ENCODE data around the gene MYO1C. TPM values are rescaled to one million over a fixed set of nuclear protein-coding genes. Genes with fewer than 3 reads are reported as not detected.

Gene MYO1C
- total RNA-seq, 4 donors from 2014 or later: 144 to 232 (median 179) TPM

DNA sequence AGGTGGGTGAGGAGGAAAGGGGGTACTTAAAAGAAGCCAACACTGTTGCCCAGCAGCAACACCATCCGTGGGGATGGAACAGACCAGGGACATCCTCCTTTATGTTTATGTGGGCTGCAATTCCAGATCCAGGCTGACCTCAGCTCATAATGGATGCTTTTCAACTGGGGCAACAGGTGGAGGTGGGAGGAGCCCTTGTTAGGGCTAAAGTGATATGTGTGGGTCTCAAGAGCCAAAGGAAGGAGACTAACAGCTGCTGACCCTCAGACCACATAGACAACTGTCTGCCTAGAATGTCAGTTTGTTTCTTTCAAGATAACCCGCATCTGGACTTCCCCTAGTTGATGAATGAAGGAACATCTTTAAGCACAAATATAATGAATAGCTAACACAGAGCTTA is 25.9 kb upstream of the MYO1C start:
- peaks cover 0 to 16% (median 12%) of the 10 kb centered on the region in 4 donors for H3K4me1 ChIP-seq
- H3K27me3 ChIP-seq: no peaks in the 10 kb centered on the region
- no peak overlapping the region for H3K4me3 ChIP-seq
- no peak for DNase-seq
- TF ChIP-seq, protein P1, sequence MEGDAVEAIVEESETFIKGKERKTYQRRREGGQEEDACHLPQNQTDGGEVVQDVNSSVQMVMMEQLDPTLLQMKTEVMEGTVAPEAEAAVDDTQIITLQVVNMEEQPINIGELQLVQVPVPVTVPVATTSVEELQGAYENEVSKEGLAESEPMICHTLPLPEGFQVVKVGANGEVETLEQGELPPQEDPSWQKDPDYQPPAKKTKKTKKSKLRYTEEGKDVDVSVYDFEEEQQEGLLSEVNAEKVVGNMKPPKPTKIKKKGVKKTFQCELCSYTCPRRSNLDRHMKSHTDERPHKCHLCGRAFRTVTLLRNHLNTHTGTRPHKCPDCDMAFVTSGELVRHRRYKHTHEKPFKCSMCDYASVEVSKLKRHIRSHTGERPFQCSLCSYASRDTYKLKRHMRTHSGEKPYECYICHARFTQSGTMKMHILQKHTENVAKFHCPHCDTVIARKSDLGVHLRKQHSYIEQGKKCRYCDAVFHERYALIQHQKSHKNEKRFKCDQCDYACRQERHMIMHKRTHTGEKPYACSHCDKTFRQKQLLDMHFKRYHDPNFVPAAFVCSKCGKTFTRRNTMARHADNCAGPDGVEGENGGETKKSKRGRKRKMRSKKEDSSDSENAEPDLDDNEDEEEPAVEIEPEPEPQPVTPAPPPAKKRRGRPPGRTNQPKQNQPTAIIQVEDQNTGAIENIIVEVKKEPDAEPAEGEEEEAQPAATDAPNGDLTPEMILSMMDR (IDR thresholded peaks at IDR 0.05): no peak
- TF ChIP-seq POLR2A (IDR thresholded peaks at IDR 0.05): no peak
- H3K9me3 ChIP-seq: no peaks in the 10 kb centered on the region
- H3K27ac ChIP-seq: no peak overlapping the region
- peaks cover 0 to 36% (median 0%) of the 10 kb centered on the region in 3 donors for H3K36me3 ChIP-seq

- Histone ChIP-seq H3K36me3 (peaks cover 0 to 32% (median 0%) of the 10 kb centered on the region in 3 donors), H3K9me3 (no peaks in the 10 kb centered on the region), H3K27ac (peak within 1 kb of the TSS; percentile 93 to 94 (median 93)), H3K4me3 (peak within 1 kb of the TSS; percentile 83 to 88 (median 84)), H3K4me1 (peaks cover 0 to 34% (median 12%) of the 10 kb centered on the region in 4 donors), H3K27me3 (no peaks in the 10 kb centered on the region)
- TF ChIP-seq, protein P1 (IDR thresholded peaks at IDR 0.05): peak in 3 of 6 experiments; percentile 18 to 33 (median 30)
- TF ChIP-seq POLR2A (IDR thresholded peaks at IDR 0.05): peak; percentile 85 to 87
- DNase-seq: peak; percentile 97 to 99 (median 99)
Observed at GRCh38 chr17:1516388-1517161, 24.1 kb upstream of the MYO1C start, which contains the start of gene INPP5K. TSS of gene INPP5K (minus strand) at chr17:1516612. CDS start at chr17:1516499, 113 bp downstream.

DNA sequence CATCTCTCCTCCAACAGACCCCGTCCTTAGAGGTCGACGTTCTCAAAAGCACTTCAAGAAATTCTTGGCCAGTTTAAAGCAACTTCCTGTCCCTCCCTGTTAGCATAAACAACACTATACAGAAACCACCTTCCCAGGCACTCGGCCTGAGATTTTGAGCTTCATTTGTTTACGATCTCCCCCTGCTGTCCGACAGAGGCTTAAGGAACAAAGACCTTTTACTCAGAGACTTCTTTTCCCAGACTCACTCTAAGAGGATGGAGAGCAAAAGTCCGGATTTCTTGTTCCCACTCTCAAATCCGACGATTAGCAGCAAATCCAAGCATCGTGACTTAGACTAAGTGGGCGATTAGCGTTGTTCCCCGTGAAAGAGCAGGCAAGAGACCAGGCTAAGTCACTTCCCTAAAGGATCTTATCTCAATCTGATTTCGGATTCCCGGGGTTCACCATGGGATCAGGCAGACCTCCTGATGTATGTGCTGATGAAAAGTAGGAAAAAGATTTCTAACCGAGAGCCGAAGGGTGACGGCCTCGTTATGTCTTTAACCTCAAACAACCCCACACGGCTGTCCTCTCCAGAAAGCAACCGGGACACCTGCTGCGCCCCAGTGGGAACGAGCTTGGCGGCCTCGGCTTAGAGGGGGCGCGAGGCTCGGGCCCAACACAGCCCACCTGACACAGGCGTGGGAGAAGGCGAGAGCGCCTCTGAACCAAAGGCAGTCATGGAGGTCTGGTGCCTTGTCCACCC is 23.3 kb upstream of the MYO1C start:
- H3K4me3 ChIP-seq: peak overlapping the region; percentile 83 to 88 (median 84)
- H3K9me3 ChIP-seq: no peaks in the 10 kb centered on the region
- H3K4me1 ChIP-seq: peaks cover 0 to 42% (median 12%) of the 10 kb centered on the region in 4 donors
- peak overlapping the region; percentile 93 to 94 (median 93) for H3K27ac ChIP-seq
- TF ChIP-seq, protein P1 (IDR thresholded peaks at IDR 0.05): peak; percentile 48 to 89 (median 84)
- peak in 1 of 2 donors; percentile 21 for TF ChIP-seq POLR2A (IDR thresholded peaks at IDR 0.05)
- DNase-seq: peak in 2 of 3 donors; percentile 81 to 89
- H3K27me3 ChIP-seq: no peaks in the 10 kb centered on the region
- H3K36me3 ChIP-seq: peaks cover 0 to 28% (median 0%) of the 10 kb centered on the region in 3 donors

GRCh38 chr17:1512351-1512750 is 19.9 kb upstream of the MYO1C start:
- Histone ChIP-seq H3K27ac (peak overlapping the region; percentile 39 to 88 (median 62)), H3K9me3 (no peaks in the 10 kb centered on the region), H3K36me3 (peaks cover 0 to 45% (median 0%) of the 10 kb centered on the region in 3 donors), H3K27me3 (no peaks in the 10 kb centered on the region), H3K4me1 (peaks cover 0 to 58% (median 8%) of the 10 kb centered on the region in 4 donors), H3K4me3 (no peak overlapping the region)
- no peak for DNase-seq
- TF ChIP-seq, protein P1 (IDR thresholded peaks at IDR 0.05): no peak
- no peak for TF ChIP-seq POLR2A (IDR thresholded peaks at IDR 0.05)

DNA sequence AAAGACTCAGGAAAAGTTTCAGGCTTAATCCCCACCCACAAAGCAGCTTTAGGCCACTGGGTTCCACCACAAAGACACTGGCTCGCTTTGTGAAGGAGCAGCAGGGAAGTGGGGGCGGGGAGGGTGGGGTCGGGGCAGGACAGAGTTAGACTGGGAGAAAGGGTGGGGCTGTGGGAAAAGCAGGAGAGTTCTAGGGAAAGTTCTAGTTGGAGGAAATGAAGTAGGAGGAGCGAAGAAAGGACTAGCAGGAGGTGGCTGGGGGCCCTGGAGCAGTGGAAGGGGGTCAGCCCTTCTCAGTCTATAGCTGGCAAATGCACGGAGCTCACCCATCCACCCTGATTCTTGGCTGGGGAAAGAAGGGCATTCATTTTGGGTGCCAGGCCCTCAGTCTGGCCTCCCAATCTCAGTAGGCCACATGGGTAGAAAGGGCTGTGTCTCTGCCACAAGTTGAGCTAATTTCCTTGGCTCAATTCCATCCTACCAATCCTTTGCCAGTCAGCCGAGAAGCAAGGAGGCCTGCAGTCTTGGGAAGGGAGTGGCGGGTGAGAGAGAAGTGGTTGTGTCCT is 19.4 kb upstream of the MYO1C start:
- peak overlapping the region; percentile 39 to 88 (median 62) for H3K27ac ChIP-seq
- peak in 1 of 3 donors; percentile 62 for DNase-seq
- no peaks in the 10 kb centered on the region for H3K9me3 ChIP-seq
- no peak overlapping the region for H3K4me3 ChIP-seq
- no peaks in the 10 kb centered on the region for H3K27me3 ChIP-seq
- TF ChIP-seq POLR2A (IDR thresholded peaks at IDR 0.05): no peak
- TF ChIP-seq, protein P1 (IDR thresholded peaks at IDR 0.05): no peak
- peaks cover 0 to 55% (median 7%) of the 10 kb centered on the region in 4 donors for H3K4me1 ChIP-seq
- H3K36me3 ChIP-seq: peaks cover 0 to 51% (median 0%) of the 10 kb centered on the region in 3 donors

Measured in Peyer's patch (tissue), 4 donors.